GM19438 (cell line): Measurements from ENCODE around the gene XRCC2.
"Not testable (repeated sequence)": the region's sequence is repeated elsewhere in the genome, so short reads cannot be mapped to it uniquely, and the experiment has no call there.

Source experiments
- ATAC-seq: cut with Tn5 transposase; IDR thresholded peaks from one replicate; pipeline ENCODE4 v1.9.1; 2021; ENCODE audit warnings: low read depth; ENCODE audit not compliant: unreplicated experiment

Gene XRCC2

GRCh38 chr7:152675759-152676636 lies at the start of gene XRCC2:
Gene XRCC2 (minus strand): TSS chr7:152676141. CDS start chr7:152676079, 62 bp downstream.
- ATAC-seq = peak; percentile 85

- no peak for ATAC-seq
These were observed 47.4 kb upstream of the XRCC2 start for GRCh38 chr7:152723364-152723763.

- ATAC-seq = not testable (repeated sequence)
These were observed 36.6 kb upstream of the XRCC2 start for GRCh38 chr7:152712412-152713042.

GRCh38 chr7:152711444-152711944 lies 35.6 kb upstream of the XRCC2 start:
- ATAC-seq = no peak

GRCh38 chr7:152710153-152710442 lies 34.2 kb upstream of the XRCC2 start:
- ATAC-seq = no peak

GRCh38 chr7:152709287-152710152 lies 33.6 kb upstream of the XRCC2 start:
- ATAC-seq = no peak

- no peak for ATAC-seq
These were observed 28.9 kb upstream of the XRCC2 start for GRCh38 chr7:152704796-152705384.

- no peak for ATAC-seq
These were observed 23.1 kb upstream of the XRCC2 start for GRCh38 chr7:152699079-152699478.

- not testable (repeated sequence) for ATAC-seq
These were observed 21.5 kb upstream of the XRCC2 start for GRCh38 chr7:152697268-152697974.

GRCh38 chr7:152692196-152692595 lies 16.3 kb upstream of the XRCC2 start:
- not testable (repeated sequence) for ATAC-seq

- no peak for ATAC-seq
These were observed 7.4 kb upstream of the XRCC2 start for GRCh38 chr7:152683297-152683696.

GRCh38 chr7:152677808-152678670 lies 2.1 kb upstream of the XRCC2 start:
- ATAC-seq = no peak

- ATAC-seq = peak; percentile 25
These were observed 832 bp downstream of the XRCC2 start for GRCh38 chr7:152674860-152675758.

GRCh38 chr7:152673897-152674296 lies 2.0 kb downstream of the XRCC2 start:
- no peak for ATAC-seq

- no peak for ATAC-seq
These were observed 3.3 kb downstream of the XRCC2 start for GRCh38 chr7:152672626-152673025.

GRCh38 chr7:152669758-152670157 lies 6.2 kb downstream of the XRCC2 start:
- ATAC-seq = no peak

GRCh38 chr7:152668975-152669374 lies 7.0 kb downstream of the XRCC2 start:
- no peak for ATAC-seq

GRCh38 chr7:152667958-152668357 lies 8.0 kb downstream of the XRCC2 start:
- peak; percentile 69 for ATAC-seq
